NCI-H2227 treated with DMSO at 0.1 percent for 48 hours (cell line): ENCODE measurements around the gene TMEM121B.

Experiments
- DNase-seq: peaks from one replicate; lab custom pipeline; 2025; lab: John Stamatoyannopoulos, UW

TMEM121B gene

GRCh38 chr22:17091851-17092250 is 29.3 kb downstream of the TMEM121B start:
- DNase-seq, result no peak

DNA sequence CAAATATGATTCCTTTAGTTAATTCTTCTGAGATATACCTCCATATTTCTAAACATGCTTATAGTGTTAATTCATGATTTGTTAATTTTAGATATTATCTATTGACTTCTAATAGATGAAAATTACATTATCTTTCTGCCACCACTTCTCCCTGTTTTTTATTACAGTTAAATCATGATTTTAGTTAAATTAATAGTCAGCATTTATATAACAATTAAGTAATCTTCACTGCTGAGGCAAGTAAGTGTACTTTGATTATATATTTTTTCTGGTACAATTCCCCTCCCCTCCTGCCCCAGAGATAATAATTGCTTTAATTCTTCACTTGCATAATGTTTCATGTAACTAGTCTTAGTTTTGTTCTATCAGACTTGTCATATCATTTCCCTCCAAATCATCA is 30.6 kb downstream of the TMEM121B start:
- DNase-seq, result no peak

DNA sequence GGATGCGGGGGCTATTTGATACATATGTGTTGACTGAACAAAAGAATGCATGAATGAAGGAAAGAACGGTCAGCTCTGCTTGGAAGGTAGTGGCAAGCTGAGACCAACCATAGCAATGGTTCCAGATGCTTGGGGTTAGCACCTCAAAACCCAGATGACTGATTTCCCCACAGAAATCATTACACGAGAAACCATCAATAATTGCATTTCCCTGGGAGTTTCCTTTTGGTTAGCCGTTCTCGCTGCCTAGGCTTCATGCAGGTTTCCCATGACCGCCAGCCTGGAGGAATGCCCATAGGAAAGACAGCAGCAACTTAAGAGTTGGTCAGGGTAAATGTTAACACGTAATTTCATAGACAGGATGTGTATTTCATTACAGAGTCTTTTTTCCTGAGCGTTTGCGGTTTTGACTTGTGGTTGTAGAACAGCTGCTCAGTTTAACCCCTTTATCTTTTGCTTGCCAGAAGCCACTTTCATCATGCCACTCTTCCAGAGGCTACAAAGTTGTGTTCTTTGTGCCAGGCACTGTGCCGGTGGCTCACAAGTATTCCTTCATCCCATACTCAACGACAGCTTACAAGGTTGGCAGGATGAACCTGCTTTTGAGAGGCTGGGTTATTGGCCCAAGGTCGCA is 33.5 kb downstream of the TMEM121B start:
- no peak for DNase-seq

- DNase-seq, result no peak
Measured at GRCh38 chr22:17086788-17087497, 34.2 kb downstream of the TMEM121B start.

GRCh38 chr22:17086296-17086695 is 34.9 kb downstream of the TMEM121B start:
- DNase-seq, result no peak

- no peak for DNase-seq
Measured at GRCh38 chr22:17085277-17086181, 35.6 kb downstream of the TMEM121B start.

DNA sequence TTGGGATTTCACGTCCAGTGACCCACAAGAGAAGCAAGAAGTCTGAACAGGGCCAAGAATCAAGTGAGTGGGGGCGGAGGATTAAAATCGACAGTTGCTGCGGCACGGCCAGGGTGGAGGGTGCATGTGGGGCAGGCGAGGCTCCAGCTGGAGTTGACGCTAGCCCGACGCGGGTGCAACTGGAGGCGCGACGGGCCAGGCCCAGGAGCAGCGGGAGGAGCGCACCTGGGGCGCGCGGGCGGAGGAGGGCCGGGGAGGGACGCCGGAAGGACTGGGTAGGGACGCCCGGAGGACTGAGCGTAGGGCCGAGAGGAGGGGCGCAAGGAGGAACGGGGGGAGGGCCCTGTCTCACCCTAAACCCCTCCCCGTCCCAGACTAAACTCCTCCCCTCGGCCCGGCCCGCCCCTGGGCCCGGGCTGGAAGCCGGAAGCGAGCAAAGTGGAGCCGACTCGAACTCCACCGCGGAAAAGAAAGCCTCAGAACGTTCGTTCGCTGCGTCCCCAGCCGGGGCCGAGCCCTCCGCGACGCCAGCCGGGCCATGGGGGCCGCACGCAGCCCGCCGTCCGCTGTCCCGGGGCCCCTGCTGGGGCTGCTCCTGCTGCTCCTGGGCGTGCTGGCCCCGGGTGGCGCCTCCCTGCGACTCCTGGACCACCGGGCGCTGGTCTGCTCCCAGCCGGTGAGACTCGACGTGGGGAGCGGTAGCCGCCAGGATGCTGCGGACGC is 36.4 kb downstream of the TMEM121B start, which contains the start of gene IL17RA:
IL17RA (plus strand) TSS at position 447 of the 723 bp plus-strand sequence; CDS start at position 539, 92 bp downstream.
- DNase-seq, result peak; percentile 78

- DNase-seq, result peak; percentile 36
Measured at GRCh38 chr22:17083811-17084441, 37.2 kb downstream of the TMEM121B start.

DNA sequence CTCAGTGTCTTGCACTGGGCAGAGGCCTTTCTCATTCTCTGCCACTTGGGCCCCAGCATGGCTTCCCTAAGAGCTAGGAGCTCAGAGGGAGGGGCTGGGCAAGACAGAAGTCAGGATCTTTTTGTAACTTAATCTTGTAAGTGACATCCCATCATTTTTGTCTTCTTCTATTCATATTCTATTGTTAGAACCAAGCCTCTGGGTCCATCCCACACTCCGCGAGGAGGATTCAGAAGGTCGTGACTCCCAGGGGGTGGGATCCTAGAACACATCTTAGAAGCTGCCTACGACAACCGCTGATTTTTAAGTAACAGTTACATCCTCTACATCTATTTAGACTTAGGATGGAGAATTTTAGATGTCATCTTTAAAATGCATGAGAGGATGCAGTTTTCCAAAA is 37.9 kb downstream of the TMEM121B start:
- peak; percentile 22 for DNase-seq

- no peak for DNase-seq
Measured at GRCh38 chr22:17079572-17079971, 41.6 kb downstream of the TMEM121B start.

DNA sequence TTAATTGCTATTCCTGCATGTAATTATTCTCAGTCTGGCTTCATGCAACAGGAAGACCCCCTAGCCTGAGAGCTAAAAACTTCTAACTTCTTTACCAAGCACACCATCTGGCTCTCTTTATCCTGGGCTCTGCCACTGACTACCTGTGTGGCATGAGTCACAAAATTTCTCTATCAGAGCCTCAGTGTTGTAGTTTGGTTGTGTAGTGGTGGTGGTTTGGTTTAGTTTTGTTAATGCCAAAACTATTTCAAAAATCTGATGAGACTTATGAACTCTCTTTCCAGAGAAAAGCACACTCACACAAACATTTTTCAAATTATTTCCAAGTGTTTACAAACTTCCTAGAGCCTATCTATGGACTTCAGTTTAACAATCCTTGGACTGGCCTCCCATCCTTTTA is 43.9 kb downstream of the TMEM121B start:
- no peak for DNase-seq

DNA sequence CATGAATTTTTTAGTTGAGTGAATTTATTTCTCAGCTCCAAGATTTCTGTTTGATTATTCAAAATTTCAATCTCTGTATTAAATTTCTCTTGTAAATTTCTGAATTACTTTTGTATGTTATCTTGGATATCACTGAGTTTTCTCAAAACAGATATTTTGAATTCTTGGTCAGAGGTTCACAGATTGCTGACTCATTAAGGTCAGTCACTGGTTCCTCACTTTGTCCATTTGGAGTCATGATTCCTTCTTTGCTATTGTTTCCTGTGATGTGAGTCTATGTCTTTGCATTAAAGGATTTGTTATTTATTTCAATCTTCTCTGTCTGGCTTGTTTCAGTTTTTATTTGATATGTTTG is 46.5 kb downstream of the TMEM121B start:
- no peak for DNase-seq

- DNase-seq, result no peak
Measured at GRCh38 chr22:17072877-17073276, 48.3 kb downstream of the TMEM121B start.
